Activated CD8-positive, alpha-beta memory T cell treated with anti-CD3 and anti-CD28 coated beads for 36 hours (primary cell): Measurements from ENCODE around the gene FBXL16. TPM values are rescaled to one million over a fixed set of nuclear protein-coding genes. Genes with fewer than 3 reads are reported as not detected.
"Not testable (repeated sequence)": the region's sequence is repeated elsewhere in the genome, so short reads cannot be mapped to it uniquely, and the experiment has no call there.

Experiments used
- CTCF ChIA-PET: fragments of 350-600 bp; sonication (Branson Sonifier 250); formaldehyde crosslinking; loops from one replicate; lab custom pipeline; 2021; ENCODE audit warnings: antibody characterized with exemption; lab: Charles Lee
- POLR2A ChIA-PET: fragments of 350-600 bp; sonication (Branson Sonifier 250); formaldehyde crosslinking; loops from one replicate; lab custom pipeline; 2021; ENCODE audit warnings: antibody characterized with exemption; lab: Charles Lee
- total RNA-seq, 2 experiments: library from RNA; stranded (reverse); gene quantifications; one replicate each; pipeline ENCODE4 v1.2.3, GENCODE V29; 2021

FBXL16 gene
- total RNA-seq, 2 experiments from 2014 or later, result 4.1 to 5.7 TPM

- CTCF ChIA-PET, result interaction anchor here (1.3 kb wide), 1 partner anchor 25 kb away, joined by 3 read pairs; no protein-coding TSS in a partner anchor
- POLR2A ChIA-PET, result no interaction called here
Measured at GRCh38 chr16:718389-718788, 12.8 kb upstream of the FBXL16 start.

GRCh38 chr16:717450-718245 lies 12.0 kb upstream of the FBXL16 start:
- ChIA-PET CTCF (interaction anchor here (0.8 kb wide), 1 partner anchor 21 kb away, joined by 3 read pairs; no protein-coding TSS in a partner anchor), POLR2A (interaction anchor here (0.5 kb wide), 1 partner anchor 595 kb away, joined by 8 read pairs; no protein-coding TSS in a partner anchor)

- ChIA-PET CTCF (interaction anchor here (0.8 to 2.7 kb wide), 8 partner anchors 11 to 289 kb away, joined by 3 to 12 read pairs (median 6); partner anchors contain the start of gene CIAO3), POLR2A (interaction anchor here (0.5 to 1.3 kb wide), 3 partner anchors 12 to 596 kb away, joined by 8 to 12 read pairs (median 8); no protein-coding TSS in a partner anchor)
Measured at GRCh38 chr16:716768-717325, 11.2 kb upstream of the FBXL16 start.

- POLR2A ChIA-PET, result interaction anchor here (0.6 to 1.3 kb wide), 4 partner anchors 9 to 21 kb away, joined by 3 to 12 read pairs (median 6); no protein-coding TSS in a partner anchor
- CTCF ChIA-PET, result interaction anchor here (0.9 to 4.5 kb wide), 12 partner anchors 9 to 289 kb away, joined by 3 to 26 read pairs (median 8); partner anchors contain the start of genes CCDC78, CHTF18, CIAO3 and RPUSD1
Measured at GRCh38 chr16:716200-716568, 10.6 kb upstream of the FBXL16 start.

GRCh38 chr16:715477-716199 lies 10.0 kb upstream of the FBXL16 start:
- ChIA-PET POLR2A (interaction anchor here (0.6 to 1.8 kb wide), 6 partner anchors 9 to 265 kb away, joined by 3 to 12 read pairs (median 5); no protein-coding TSS in a partner anchor), CTCF (interaction anchor here (1.0 to 4.5 kb wide), 12 partner anchors 10 to 73 kb away, joined by 3 to 26 read pairs (median 8); partner anchors contain the start of genes CCDC78, CHTF18, CIAO3 and RPUSD1)

GRCh38 chr16:714558-715476 lies 9.2 kb upstream of the FBXL16 start, which contains the start of gene METRN:
METRN (plus strand) TSS chr16:715118; CDS start chr16:715290, 172 bp downstream.
- CTCF ChIA-PET, result interaction anchor here (0.5 to 4.5 kb wide), 8 partner anchors 10 to 74 kb away, joined by 5 to 26 read pairs (median 8); partner anchors contain the start of genes CCDC78, CHTF18, CIAO3 and RPUSD1
- POLR2A ChIA-PET, result interaction anchor here (0.6 to 1.8 kb wide), 3 partner anchors 8 to 266 kb away, joined by 3 to 6 read pairs (median 4); no protein-coding TSS in a partner anchor

- CTCF ChIA-PET, result interaction anchor here (1.0 to 4.5 kb wide), 6 partner anchors 11 to 71 kb away, joined by 3 to 26 read pairs (median 10); partner anchors contain the start of genes CCDC78, CIAO3 and JMJD8
- POLR2A ChIA-PET, result interaction anchor here (0.6 to 1.8 kb wide), 2 partner anchors 71 to 993 kb away, joined by 6 read pairs; no protein-coding TSS in a partner anchor
Measured at GRCh38 chr16:714079-714478, 8.5 kb upstream of the FBXL16 start.

- POLR2A ChIA-PET, result not testable (repeated sequence)
- CTCF ChIA-PET, result interaction anchor here (0.7 to 4.5 kb wide), 19 partner anchors 8 to 91 kb away, joined by 3 to 26 read pairs (median 5); partner anchors contain the start of genes ANTKMT, CCDC78, CHTF18 and CIAO3
Measured at GRCh38 chr16:712740-713250, 7.2 kb upstream of the FBXL16 start.

- ChIA-PET CTCF (interaction anchor here (0.6 to 4.5 kb wide), 22 partner anchors 8 to 887 kb away, joined by 3 to 26 read pairs (median 4); partner anchors contain the start of genes ANTKMT, CCDC78, CHTF18 and CIAO3), POLR2A (no interaction called here)
Measured at GRCh38 chr16:711548-712320, 6.1 kb upstream of the FBXL16 start.

- CTCF ChIA-PET, result interaction anchor here (0.8 to 3.0 kb wide), 6 partner anchors 9 to 76 kb away, joined by 3 to 19 read pairs (median 5); partner anchors contain the start of gene WDR24
- POLR2A ChIA-PET, result no interaction called here
Measured at GRCh38 chr16:711084-711483, 5.5 kb upstream of the FBXL16 start.

- POLR2A ChIA-PET, result no interaction called here
Measured at GRCh38 chr16:710500-711075, 5.0 kb upstream of the FBXL16 start.

GRCh38 chr16:709566-710499 lies 4.2 kb upstream of the FBXL16 start:
- CTCF ChIA-PET, result interaction anchor here (0.8 to 3.0 kb wide), 6 partner anchors 8 to 80 kb away, joined by 3 to 19 read pairs (median 4); no protein-coding TSS in a partner anchor
- POLR2A ChIA-PET, result no interaction called here

More at GRCh38 chr16:710500-711075, 5.0 kb upstream of the FBXL16 start:
- CTCF ChIA-PET, result interaction anchor here (0.8 to 3.0 kb wide), 6 partner anchors 9 to 77 kb away, joined by 3 to 19 read pairs (median 4); no protein-coding TSS in a partner anchor

GRCh38 chr16:708959-709358 lies 3.4 kb upstream of the FBXL16 start:
- ChIA-PET CTCF (interaction anchor here (3.0 kb wide), 1 partner anchor 76 kb away, joined by 19 read pairs; no protein-coding TSS in a partner anchor), POLR2A (no interaction called here)

GRCh38 chr16:708019-708418 lies 2.4 kb upstream of the FBXL16 start:
- ChIA-PET POLR2A (no interaction called here), CTCF (no interaction called here)
